Measurements from ENCODE around the gene ACAA1. TPM values are rescaled to one million over a fixed set of nuclear protein-coding genes. Genes with fewer than 3 reads are reported as not detected.

Gene ACAA1
- total and polyA plus RNA-seq, 2 of the 4 experiments (the other 2 are of a cell fraction), result 30.8 to 62.4 TPM

- H2BK5ac ChIP-seq (ENCODE audit: low read depth, low read length, poor library complexity, severe bottlenecking), result no peak overlapping the region
- no peak overlapping the region for H2BK15ac ChIP-seq (ENCODE audit: low read depth, low read length)
- no peak overlapping the region for H3K14ac ChIP-seq (replicated peaks; ENCODE audit: low read depth, low read length)
- no TSS peak for BruUV-seq (replicated peaks)
- no peak overlapping the region for H3K4me2 ChIP-seq (ENCODE audit: low read depth, low read length)
- no peaks in the 10 kb centered on the region for H3K27me3 ChIP-seq (ENCODE audit: control insufficient read depth, insufficient read depth, low read length)
- no peak overlapping the region for H4K8ac ChIP-seq (ENCODE audit: low read depth in 2 of 2, low read length in 2 of 2)
- H3K4me1 ChIP-seq (ENCODE audit: control insufficient read depth, insufficient read depth, low read length), result no peaks in the 10 kb centered on the region
- peak; percentile 46 for ATAC-seq (ENCODE audit: low read depth)
- intact Hi-C loops (cut with micrococcal nuclease) (no loop called here), dilution Hi-C loops (cut with HindIII; ENCODE audit: low sequenced_read_pairs, unreplicated experiment) (no loop called here), in situ Hi-C loops (cut with MboI; ENCODE audit: low sequenced_read_pairs) (no loop called here)
- no peak overlapping the region for H3K56ac ChIP-seq (ENCODE audit: extremely low read depth, insufficient read depth, low read length)
- no peaks in the 10 kb centered on the region for H4K20me1 ChIP-seq (ENCODE audit: insufficient read depth, low read length)
- no peak overlapping the region for H4K91ac ChIP-seq (ENCODE audit: insufficient read depth, low read depth, low read length)
- H2BK120ac ChIP-seq (ENCODE audit: low read depth, low read length), result no peak overlapping the region
- H4K5ac ChIP-seq (ENCODE audit: low read depth, low read length), result no peak overlapping the region
- no peak overlapping the region for H3K9ac ChIP-seq (ENCODE audit: low read depth, low read length)
- no peak overlapping the region for H2AK9ac ChIP-seq (replicated peaks; ENCODE audit: low read depth, low read length, poor library complexity)
- CTCF ChIA-PET, result interaction anchor here (1.0 to 1.5 kb wide), 3 partner anchors 11 to 192 kb away, joined by 3 to 4 read pairs (median 3); partner anchors contain the start of genes OXSR1 and XYLB
- TF ChIP-seq CEBPB (IDR thresholded peaks at IDR 0.05; ENCODE audit: low read depth, low read length) (peak; percentile 97), BHLHE40 (IDR thresholded peaks at IDR 0.05; ENCODE audit: low read depth, low read length) (0 out of 2 replicates have a peak, but pooled peaks have one; percentile 6), MAZ (IDR thresholded peaks at IDR 0.05; ENCODE audit: borderline replicate concordance, low read depth, low read length) (no peak), MAFK (IDR thresholded peaks at IDR 0.05; ENCODE audit: low read depth, low read length) (peak; percentile 76), NFE2L2 (IDR thresholded peaks at IDR 0.05; ENCODE audit: low read depth, low read length) (peak; percentile 35; the same call in 1 of the 2 replicates), FOS (IDR thresholded peaks at IDR 0.05; ENCODE audit: low read depth, low read length) (peak; percentile 25; the same call in 1 of the 2 replicates)
- TF ChIP-seq, protein P1, sequence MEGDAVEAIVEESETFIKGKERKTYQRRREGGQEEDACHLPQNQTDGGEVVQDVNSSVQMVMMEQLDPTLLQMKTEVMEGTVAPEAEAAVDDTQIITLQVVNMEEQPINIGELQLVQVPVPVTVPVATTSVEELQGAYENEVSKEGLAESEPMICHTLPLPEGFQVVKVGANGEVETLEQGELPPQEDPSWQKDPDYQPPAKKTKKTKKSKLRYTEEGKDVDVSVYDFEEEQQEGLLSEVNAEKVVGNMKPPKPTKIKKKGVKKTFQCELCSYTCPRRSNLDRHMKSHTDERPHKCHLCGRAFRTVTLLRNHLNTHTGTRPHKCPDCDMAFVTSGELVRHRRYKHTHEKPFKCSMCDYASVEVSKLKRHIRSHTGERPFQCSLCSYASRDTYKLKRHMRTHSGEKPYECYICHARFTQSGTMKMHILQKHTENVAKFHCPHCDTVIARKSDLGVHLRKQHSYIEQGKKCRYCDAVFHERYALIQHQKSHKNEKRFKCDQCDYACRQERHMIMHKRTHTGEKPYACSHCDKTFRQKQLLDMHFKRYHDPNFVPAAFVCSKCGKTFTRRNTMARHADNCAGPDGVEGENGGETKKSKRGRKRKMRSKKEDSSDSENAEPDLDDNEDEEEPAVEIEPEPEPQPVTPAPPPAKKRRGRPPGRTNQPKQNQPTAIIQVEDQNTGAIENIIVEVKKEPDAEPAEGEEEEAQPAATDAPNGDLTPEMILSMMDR (conservative IDR thresholded peaks at IDR 0.05; ENCODE audit: low read depth, low read length), result no peak
- no peaks in the 10 kb centered on the region for H3K9me3 ChIP-seq (ENCODE audit: control insufficient read depth, insufficient read depth, low read length)
- no peak overlapping the region for H2AK5ac ChIP-seq (ENCODE audit: low read depth, low read length)
- H3K79me1 ChIP-seq (ENCODE audit: low read depth in 1 of 2, low read length in 2 of 2), result no peaks in the 10 kb centered on the region
- H2BK20ac ChIP-seq (ENCODE audit: low read depth, low read length), result no peak overlapping the region
- no CpG with 5 or more reads among the region's 2 CpGs for WGBS, 2 experiments (ENCODE audit: extremely low coverage in 2 of 2, insufficient read length in 1 of 2)
- no peak overlapping the region for H3K18ac ChIP-seq (ENCODE audit: low read depth, low read length)
- no peaks in the 10 kb centered on the region for H3K9me1 ChIP-seq (ENCODE audit: insufficient read depth, low read length)
- H3K23ac ChIP-seq (ENCODE audit: low read depth, low read length), result no peak overlapping the region
- H3K27ac ChIP-seq (ENCODE audit: insufficient read depth, low read length), result no peak overlapping the region
- DNase-seq, result peak; percentile 80
- H3K4ac ChIP-seq (ENCODE audit: low read depth, low read length), result no peak overlapping the region
- POLR2A ChIA-PET (ENCODE audit: unreplicated experiment), result no interaction called here
- H3K4me3 ChIP-seq (ENCODE audit: insufficient read depth, low read depth, low read length), result no peak overlapping the region
- no peak overlapping the region for H2AFZ ChIP-seq (replicated peaks; ENCODE audit: low read length, poor library complexity)
- no peaks in the 10 kb centered on the region for H3K36me3 ChIP-seq (ENCODE audit: control insufficient read depth, insufficient read depth, low read length)
Measured at GRCh38 chr3:38154033-38154494, 17.1 kb upstream of the ACAA1 start.
